GM12878 (cell line): ENCODE data around the gene DTNBP1. TPM values are rescaled to one million over a fixed set of nuclear protein-coding genes. Genes with fewer than 3 reads are reported as not detected.

ENCODE experiments used
- ATAC-seq: fragments of 200-7000 bp; cut with Tn5 transposase; 3 replicates; pipeline ENCODE4 v1.9.1; 2020; ENCODE audit warnings: mild to moderate bottlenecking, moderate library complexity
- BruUV-seq: library from RNA; stranded (reverse); fragments of 400-500 nt; replicated peaks from 2 replicates; lab custom pipeline; 2021; lab: Mats Ljungman, UMichigan
- CTCF ChIA-PET: fragments of 300-600 bp; sonication (Branson Sonifier 250); formaldehyde crosslinking; extraction: SDS; loops from one replicate; lab custom pipeline; 2021; ENCODE audit warnings: inconsistent platforms; lab: Yijun Ruan, JAX
- POLR2A ChIA-PET: fragments of 350-600 bp; formaldehyde crosslinking; extraction: SDS; loops from one replicate; lab custom pipeline; 2021; ENCODE audit warnings: inconsistent platforms; lab: Charles Lee
- RAD21 ChIA-PET: fragments of 300-600 bp; sonication (Branson Sonifier 250); formaldehyde crosslinking; loops from one replicate; lab custom pipeline; 2023; ENCODE audit warnings: antibody characterized with exemption; ENCODE audit not compliant: unreplicated experiment; lab: Charles Lee
- SMC1A ChIA-PET: fragments of 300-600 bp; sonication (Branson Sonifier 250); formaldehyde crosslinking; loops from one replicate; lab custom pipeline; 2023; ENCODE audit not compliant: unreplicated experiment, uncharacterized antibody; lab: Charles Lee
- DNase-seq: peaks from one replicate; pipeline ENCODE4 v3.0.0-alpha.2; 2011; ENCODE audit warnings: low read depth, low spot score
- FAIRE-seq: peaks from 3 replicates; lab custom pipeline; 2011; peaks lifted over from hg19 to GRCh38; lab: Jason Lieb, UNC
- H2AFZ ChIP-seq: 2 replicates; pipeline ENCODE4 v1.6.0; 2011; ENCODE audit warnings: low read depth, low read length, control low read depth; ENCODE audit not compliant: control insufficient read depth
- H3K27ac ChIP-seq: 2 replicates; pipeline ENCODE4 v1.5.1; 2011; ENCODE audit warnings: control low read depth; ENCODE audit not compliant: control insufficient read depth, insufficient read depth
- H3K27me3 ChIP-seq, 2 experiments: replicated peaks in 1 of 2; 2 replicates each; pipeline versions ENCODE4 v1.6.0 to v1.6.1; 2011; ENCODE audit warnings: low read length in 1 of 2; ENCODE audit not compliant: control insufficient read depth in 2 of 2, insufficient read depth in 2 of 2
- H3K36me3 ChIP-seq, 2 experiments: 2 replicates each; pipeline ENCODE4 v1.5.1; 2011; ENCODE audit warnings: low read length in 1 of 2; ENCODE audit not compliant: control insufficient read depth in 2 of 2, insufficient read depth in 2 of 2
- H3K4me1 ChIP-seq: 2 replicates; pipeline ENCODE4 v1.6.1; 2011; ENCODE audit warnings: mild to moderate bottlenecking, low read length, moderate library complexity, mixed read lengths; ENCODE audit not compliant: control insufficient read depth, insufficient read depth
- H3K4me2 ChIP-seq: 2 replicates; pipeline ENCODE4 v1.6.0; 2011; ENCODE audit warnings: control low read depth; ENCODE audit not compliant: control insufficient read depth, insufficient read depth
- H3K4me3 ChIP-seq: fragments of 200-600 bp; sonication (generic); 2 replicates; pipeline ENCODE4 v1.5.1; 2016
- H3K79me2 ChIP-seq: 2 replicates; pipeline ENCODE4 v1.6.0; 2011; ENCODE audit warnings: low read length; ENCODE audit not compliant: control insufficient read depth, insufficient read depth
- H3K9ac ChIP-seq: 2 replicates; pipeline ENCODE4 v1.8.0; 2011; ENCODE audit warnings: low read length, control low read depth, mixed read lengths; ENCODE audit not compliant: control insufficient read depth, insufficient read depth
- H3K9me3 ChIP-seq: replicated peaks from 3 replicates; pipeline ENCODE4 v1.5.1; 2011; ENCODE audit warnings: mild to moderate bottlenecking, low read length; ENCODE audit not compliant: control insufficient read depth, insufficient read depth
- H4K20me1 ChIP-seq: 2 replicates; pipeline ENCODE4 v1.6.0; 2011; ENCODE audit not compliant: control insufficient read depth, insufficient read depth
- ASH2L ChIP-seq: fragments of 300-600, 200-600 bp; sonication (generic); IDR thresholded peaks from 2 replicates; pipeline ENCODE4 v1.6.1; 2017; ENCODE audit warnings: low read depth, mild to moderate bottlenecking, borderline replicate concordance
- CHD2 ChIP-seq: IDR thresholded peaks from 2 replicates; pipeline ENCODE4 v1.6.1; 2011; ENCODE audit warnings: low read depth, low read length, improper control_type of control experiment, borderline replicate concordance
- ESRRA ChIP-seq: IDR thresholded peaks from 2 replicates; pipeline ENCODE4 v1.6.1; 2012; ENCODE audit warnings: mild to moderate bottlenecking, low read length, improper control_type of control experiment
- GATAD2B ChIP-seq: fragments of 450-650 bp; conservative IDR thresholded peaks from 2 replicates; pipeline ENCODE4 v1.6.1; 2017; ENCODE audit warnings: low read depth, mild to moderate bottlenecking, moderate library complexity
- HDAC2 ChIP-seq: fragments of 200-600 bp; sonication (generic); IDR thresholded peaks from 2 replicates; pipeline ENCODE4 v1.6.1; 2017
- JUNB ChIP-seq: IDR thresholded peaks from 2 replicates; pipeline ENCODE4 v1.6.1; 2016; ENCODE audit warnings: antibody characterized with exemption, mild to moderate bottlenecking
- JUND ChIP-seq: IDR thresholded peaks from 2 replicates; pipeline ENCODE4 v1.6.1; 2012; ENCODE audit warnings: low read depth, mild to moderate bottlenecking, low read length, improper control_type of control experiment, moderate library complexity
- MEF2A ChIP-seq: IDR thresholded peaks from 2 replicates; pipeline ENCODE4 v1.6.1; 2011; ENCODE audit warnings: low read depth, mild to moderate bottlenecking, low read length, moderate library complexity; ENCODE audit not compliant: insufficient read depth
- RAD21 ChIP-seq: IDR thresholded peaks from 2 replicates; pipeline ENCODE4 v1.6.1; 2011; ENCODE audit warnings: mild to moderate bottlenecking, low read depth, low read length, moderate library complexity; ENCODE audit not compliant: insufficient read depth
- RCOR1 ChIP-seq: conservative IDR thresholded peaks from 2 replicates; pipeline ENCODE4 v1.6.1; 2012; ENCODE audit warnings: low read depth, low read length, improper control_type of control experiment
- RELA ChIP-seq: fragments of 450-650 bp; IDR thresholded peaks from 2 replicates; pipeline ENCODE4 v1.8.0; 2014; ENCODE audit warnings: borderline replicate concordance; ENCODE audit not compliant: partially characterized antibody
- RELB ChIP-seq: fragments of 450-650 bp; IDR thresholded peaks from 2 replicates; pipeline ENCODE4 v1.6.1; 2017; ENCODE audit warnings: low read depth, mild to moderate bottlenecking, moderate library complexity
- SIX5 ChIP-seq: IDR thresholded peaks from 2 replicates; pipeline ENCODE4 v1.6.1; 2011; ENCODE audit warnings: mild to moderate bottlenecking, low read depth, low read length, moderate library complexity; ENCODE audit not compliant: severe bottlenecking
- TARDBP ChIP-seq: IDR thresholded peaks from 2 replicates; pipeline ENCODE4 v1.6.1; 2016; ENCODE audit warnings: borderline replicate concordance
- USF2 ChIP-seq: IDR thresholded peaks from 2 replicates; pipeline ENCODE4 v1.6.1; 2011; ENCODE audit warnings: low read depth, low read length, improper control_type of control experiment, borderline replicate concordance
- WGBS: methylation state at CpG from one replicate; pipeline ENCODE4 v1.1.6; 2016; ENCODE audit warnings: low lambda C conversion rate; ENCODE audit not compliant: insufficient replicate concordance, insufficient coverage; ENCODE audit errors: missing lambda C conversion rate; 5-methylcytosine and 5-hydroxymethylcytosine counted together
- in situ Hi-C: fragments of 300-500 bp; cut with MboI; formaldehyde crosslinking; loops from 9 replicates; pipeline ENCODE4 v1.14.3; 2018; ENCODE audit warnings: mixed read lengths
- intact Hi-C: fragments of 100-400 bp; cut with micrococcal nuclease; formaldehyde crosslinking; loops from one replicate; pipeline ENCODE4 v1.14.2; 2022; ENCODE audit not compliant: unreplicated experiment
- polyA plus RNA-seq, 11 experiments: library from polyadenylated mRNA; depleted of rRNA in 4 of 11; unstranded in 6 of 11; stranded (reverse) in 5 of 11; fragments of >200 nt; fragmentation: Nextera tagmentation in 4 of 11; fragmentation: Illumina TruSeq in 1 of 11; extraction: Ambion mirVana in 4 of 11; extraction: Trizol in 1 of 11; gene quantifications; 1 replicate in 1 of 11; 2 replicates in 10 of 11; pipeline versions ENCODE4 v1.2.1 to v1.2.3, GENCODE V29; 2011 to 2016; ENCODE audit warnings: inconsistent platforms in 2 of 11, missing spikeins in 2 of 11, low read depth in 1 of 11
- total RNA-seq, 4 experiments: library from RNA; depleted of rRNA in 3 of 4; stranded (reverse); fragments of >200 nt in 3 of 4; fragmentation: Illumina TruSeq in 1 of 4; extraction: Trizol in 1 of 4; gene quantifications; 2 replicates each; pipeline versions ENCODE4 v1.2.1 to v1.2.3, GENCODE V29; 2013 to 2021
- TF ChIP-seq, protein P1 (sequence below): IDR thresholded peaks from 2 replicates; pipeline ENCODE4 v1.6.1; 2011; ENCODE audit warnings: mild to moderate bottlenecking, low read depth, low read length, moderate library complexity; ENCODE audit not compliant: insufficient replicate concordance

Gene DTNBP1
- total and polyA plus RNA-seq, 10 of the 15 experiments (the other 5 are each of a cell fraction or from before 2014, with no cell fraction given), result 7.1 to 40.3 (median 20.1) TPM

DNA sequence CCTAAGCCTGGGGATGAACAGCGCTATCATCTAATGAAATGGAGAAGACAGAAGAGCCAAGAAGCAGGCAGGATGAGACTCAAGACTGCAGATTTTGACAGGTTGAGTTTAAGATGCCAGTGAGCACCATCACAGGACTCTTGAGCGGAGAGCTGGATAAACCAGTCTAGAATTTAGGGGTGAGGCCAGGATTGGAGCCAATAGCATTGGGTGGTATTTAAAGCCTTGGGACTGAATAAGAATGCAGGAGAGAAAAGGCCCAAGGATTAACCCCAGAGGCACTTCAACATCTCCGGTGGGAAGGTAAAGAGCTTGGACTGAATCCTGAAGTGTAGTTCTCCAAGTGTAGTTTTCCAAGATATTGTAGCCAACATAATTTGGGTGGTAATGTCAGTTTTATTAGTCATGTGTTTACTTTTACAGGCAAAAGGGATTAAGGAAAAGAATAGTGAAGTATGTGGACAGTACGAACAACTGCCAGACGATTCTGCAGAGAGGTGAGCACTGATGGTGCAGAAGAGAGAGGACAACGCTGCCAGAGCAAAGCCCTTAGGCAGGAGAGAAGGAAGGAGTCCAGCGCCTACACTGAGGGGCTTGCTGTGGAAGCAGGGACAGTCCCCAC lies 85.2 kb downstream of the DTNBP1 start:
- H3K27ac ChIP-seq, result no peak overlapping the region
- FAIRE-seq (no peak), ATAC-seq (no peak), DNase-seq (no peak)
- H2AFZ ChIP-seq, result no peak overlapping the region
- SMC1A ChIA-PET, result no interaction called here
- H3K79me2 ChIP-seq, result no peaks in the 10 kb centered on the region
- RAD21 ChIA-PET, result interaction anchor here (1.2 kb wide), 1 partner anchor 46 kb away, joined by 5 read pairs; no protein-coding TSS in a partner anchor
- no peak overlapping the region for H3K4me3 ChIP-seq
- no peaks in the 10 kb centered on the region for H3K27me3 ChIP-seq
- CTCF ChIA-PET, result interaction anchor here (0.8 kb wide), 1 partner anchor 46 kb away, joined by 3 read pairs; no protein-coding TSS in a partner anchor
- POLR2A ChIA-PET, result no interaction called here
- in situ Hi-C loops (no loop called here), intact Hi-C loops (no loop called here)
- H4K20me1 ChIP-seq, result no peaks in the 10 kb centered on the region
- peaks cover 5% of the 10 kb centered on the region for H3K4me1 ChIP-seq
- no peaks in the 10 kb centered on the region for H3K9me3 ChIP-seq
- no TSS peak for BruUV-seq
- no peaks in the 10 kb centered on the region; a peak in 1 of 4 replicates for H3K36me3 ChIP-seq
- H3K9ac ChIP-seq, result no peak overlapping the region
- no peak for TF ChIP-seq JUND
- no peak for TF ChIP-seq CHD2
- TF ChIP-seq ASH2L, result no peak
- no peak for TF ChIP-seq GATAD2B
- no peak for TF ChIP-seq RELB
- TF ChIP-seq MEF2A, result no peak
- TF ChIP-seq TARDBP, result no peak
- TF ChIP-seq USF2, result no peak
- no peak for TF ChIP-seq ESRRA
- TF ChIP-seq RCOR1, result no peak
- TF ChIP-seq RAD21, result no peak
- TF ChIP-seq RELA, result no peak
- TF ChIP-seq HDAC2, result no peak
- no peak for TF ChIP-seq JUNB
- TF ChIP-seq, protein P1, sequence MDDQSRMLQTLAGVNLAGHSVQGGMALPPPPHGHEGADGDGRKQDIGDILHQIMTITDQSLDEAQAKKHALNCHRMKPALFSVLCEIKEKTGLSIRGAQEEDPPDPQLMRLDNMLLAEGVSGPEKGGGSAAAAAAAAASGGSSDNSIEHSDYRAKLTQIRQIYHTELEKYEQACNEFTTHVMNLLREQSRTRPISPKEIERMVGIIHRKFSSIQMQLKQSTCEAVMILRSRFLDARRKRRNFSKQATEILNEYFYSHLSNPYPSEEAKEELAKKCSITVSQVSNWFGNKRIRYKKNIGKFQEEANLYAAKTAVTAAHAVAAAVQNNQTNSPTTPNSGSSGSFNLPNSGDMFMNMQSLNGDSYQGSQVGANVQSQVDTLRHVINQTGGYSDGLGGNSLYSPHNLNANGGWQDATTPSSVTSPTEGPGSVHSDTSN, result no peak
- no peak for TF ChIP-seq SIX5
- H3K4me2 ChIP-seq, result no peak overlapping the region
- WGBS, result 96% methylated on average over 7 of the region's 7 CpGs
